Left lung (tissue), 10 donors: ENCODE results near the gene CCDC197. TPM values are rescaled to one million over a fixed set of nuclear protein-coding genes. Genes with fewer than 3 reads are reported as not detected.
A peak's percentile ranks its signal among the peaks of the same experiment; 100 is the strongest.

Source experiments
- ATAC-seq: fragments of 200-7000 bp; cut with Tn5 transposase; one replicate; pipeline ENCODE4 v1.9.1; 2020; ENCODE audit warnings: moderate library complexity
- DNase-seq, 4 donors: peaks; one replicate each; pipeline ENCODE4 v3.0.0-alpha.2; 2013 to 2020
- H3K27ac ChIP-seq, 2 donors: fragments of 200-600 bp; sonication (generic) in 1 of 2; one replicate each; pipeline versions ENCODE4 v1.5.0 to v1.8.0; 2020 to 2021
- H3K27me3 ChIP-seq, 2 donors: fragments of 200-600 bp; sonication (generic) in 1 of 2; one replicate each; pipeline versions ENCODE4 v1.5.0 to v1.8.0; 2020 to 2021
- H3K36me3 ChIP-seq, 2 donors: fragments of 200-600 bp; sonication (generic) in 1 of 2; one replicate each; pipeline versions ENCODE4 v1.5.0 to v1.8.0; 2020 to 2021
- H3K4me1 ChIP-seq, 2 donors: fragments of 200-600 bp; one replicate each; pipeline ENCODE4 v1.8.0; 2021
- H3K4me3 ChIP-seq, 2 donors: fragments of 200-600 bp; sonication (generic) in 1 of 2; one replicate each; pipeline versions ENCODE4 v1.5.0 to v1.8.0; 2020 to 2021; ENCODE audit warnings: mild to moderate bottlenecking in 1 of 2
- H3K9me3 ChIP-seq, 2 donors: fragments of 200-600 bp; sonication (generic) in 1 of 2; one replicate each; pipeline versions ENCODE4 v1.5.0 to v1.8.0; 2020 to 2021
- CTCF ChIP-seq, 2 donors: fragments of 200-600 bp; sonication (generic) in 1 of 2; IDR thresholded peaks; one replicate each; pipeline versions ENCODE4 v1.5.0 to v1.8.0; 2021; ENCODE audit warnings: antibody characterized with exemption in 2 of 2
- intact Hi-C, 2 donors: fragments of 100-400 bp; cut with DNase I; formaldehyde crosslinking; loops; one replicate each; pipeline versions ENCODE4 v1.11.2 to v1.14.2; 2022
- polyA plus RNA-seq, 6 donors: library from polyadenylated mRNA; unstranded; fragments of 120-200 nt; gene quantifications; one replicate each; pipeline ENCODE4 v1.2.1, GENCODE V29; 2013; ENCODE audit not compliant: insufficient read length in 6 of 6
- total RNA-seq, 2 donors: library from RNA; stranded (reverse); fragmentation: NEBNext Ultra II Directional; extraction: Animal tissue kit (Norgen Biotek cat#: 25700); gene quantifications; one replicate each; pipeline ENCODE4 v1.2.1, GENCODE V29; 2021
- donor health status: DM: no; HTN: yes; CAD: no.
- donor health status: DM: no; HTN: no; CAD: no.

Gene CCDC197
- total and polyA plus RNA-seq, 8 donors = not detected

DNA sequence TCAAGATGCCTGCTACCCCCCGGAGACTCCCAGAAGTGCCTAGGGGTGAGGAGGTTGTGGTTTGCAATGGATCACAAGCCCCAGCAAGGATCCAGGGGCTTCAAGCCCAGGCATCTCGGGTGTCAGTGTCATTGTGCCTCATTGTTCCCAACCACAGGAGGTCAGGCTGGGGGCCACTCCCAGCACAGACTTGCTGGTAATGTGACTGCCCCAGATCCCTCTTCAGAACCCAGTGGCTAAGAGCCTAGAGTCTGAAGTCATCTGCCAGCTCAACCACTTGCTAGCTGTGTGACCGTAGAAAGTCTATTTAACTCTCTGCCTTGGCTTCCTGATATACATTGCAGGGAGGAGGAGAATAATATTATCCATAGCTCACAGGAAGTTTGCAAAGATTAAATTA is 13.0 kb upstream of the CCDC197 start:
- peaks cover 0 to 9% of the 10 kb centered on the region in 2 donors for H3K27me3 ChIP-seq
- H3K4me1 ChIP-seq = no peaks in the 10 kb centered on the region
- no peak overlapping the region for H3K4me3 ChIP-seq
- ATAC-seq (no peak), DNase-seq (no peak)
- H3K27ac ChIP-seq = no peak overlapping the region
- intact Hi-C loops = no loop called here
- no peaks in the 10 kb centered on the region for H3K36me3 ChIP-seq
- TF ChIP-seq CTCF (IDR thresholded peaks at IDR 0.05) = no peak
- no peaks in the 10 kb centered on the region for H3K9me3 ChIP-seq

DNA sequence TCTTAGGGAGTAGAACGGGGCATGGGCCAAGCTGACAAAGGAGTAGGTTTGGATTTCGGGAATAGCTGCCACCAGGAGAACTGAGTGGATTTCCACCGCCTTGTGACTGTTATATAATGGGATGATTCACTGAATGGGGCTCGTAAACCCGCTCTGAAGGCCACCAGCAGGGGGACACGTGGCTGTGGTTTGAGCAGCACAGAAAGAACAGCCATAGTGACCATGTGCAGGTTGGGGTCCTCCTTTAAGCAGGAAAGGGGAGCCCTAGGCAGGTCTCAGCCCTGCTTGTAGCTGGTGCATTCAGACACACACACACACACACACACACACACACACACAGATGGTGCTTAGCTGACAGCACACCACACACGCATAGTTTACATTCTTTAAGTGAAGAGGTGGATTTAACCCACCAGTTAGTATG is 12.1 kb upstream of the CCDC197 start:
- DNase-seq (no peak), ATAC-seq (peak; percentile 32)
- no peaks in the 10 kb centered on the region for H3K9me3 ChIP-seq
- peaks cover 0 to 9% of the 10 kb centered on the region in 2 donors for H3K27me3 ChIP-seq
- no peaks in the 10 kb centered on the region for H3K4me1 ChIP-seq
- no peak overlapping the region for H3K4me3 ChIP-seq
- H3K36me3 ChIP-seq = no peaks in the 10 kb centered on the region
- intact Hi-C loops = no loop called here
- no peak overlapping the region for H3K27ac ChIP-seq
- TF ChIP-seq CTCF (IDR thresholded peaks at IDR 0.05) = peak in 1 of 2 donors; percentile 12

DNA sequence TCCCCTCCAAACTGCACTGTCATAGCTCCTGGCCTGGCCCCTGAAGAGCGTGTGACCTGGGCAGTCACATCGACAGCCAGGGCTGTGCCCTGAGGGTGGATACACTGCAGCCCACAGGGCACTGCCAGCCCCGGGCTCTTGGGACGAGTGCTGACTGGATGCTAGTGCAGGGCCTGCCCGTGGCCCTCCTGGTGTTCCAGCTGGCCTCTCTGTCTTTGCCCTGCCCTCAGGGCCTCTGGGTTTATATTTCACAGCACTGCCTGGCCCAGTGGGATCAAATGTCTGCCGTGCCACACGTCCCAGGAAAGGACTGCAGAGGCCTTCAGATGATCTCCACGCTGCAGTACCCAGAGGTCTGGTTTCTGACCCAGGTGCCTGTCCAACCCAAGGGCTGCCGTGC is 10.1 kb upstream of the CCDC197 start:
- no peaks in the 10 kb centered on the region for H3K9me3 ChIP-seq
- DNase-seq = peak in 1 of 4 donors; percentile 72
- ATAC-seq = no peak

GRCh38 chr14:93987376-93987775 is 9.7 kb upstream of the CCDC197 start:
- peak; percentile 41 for ATAC-seq
- Histone ChIP-seq H3K27me3 (peaks cover 0 to 12% of the 10 kb centered on the region in 2 donors), H3K9me3 (no peaks in the 10 kb centered on the region), H3K27ac (no peak overlapping the region), H3K4me3 (no peak overlapping the region), H3K4me1 (no peaks in the 10 kb centered on the region), H3K36me3 (no peaks in the 10 kb centered on the region)
- intact Hi-C loops = no loop called here
- no peak for DNase-seq
- TF ChIP-seq CTCF (IDR thresholded peaks at IDR 0.05) = no peak

More for the DNA sequence above, 10.1 kb upstream of the CCDC197 start:
- H3K36me3 ChIP-seq = no peaks in the 10 kb centered on the region
- H3K4me1 ChIP-seq = no peaks in the 10 kb centered on the region
- intact Hi-C loops = no loop called here
- no peak overlapping the region for H3K27ac ChIP-seq
- no peak for TF ChIP-seq CTCF (IDR thresholded peaks at IDR 0.05)
- peaks cover 0 to 12% of the 10 kb centered on the region in 2 donors for H3K27me3 ChIP-seq
- no peak overlapping the region for H3K4me3 ChIP-seq

- Histone ChIP-seq H3K36me3 (no peaks in the 10 kb centered on the region), H3K9me3 (no peaks in the 10 kb centered on the region), H3K4me3 (no peak overlapping the region), H3K27ac (no peak overlapping the region), H3K27me3 (peaks cover 0 to 12% of the 10 kb centered on the region in 2 donors), H3K4me1 (no peaks in the 10 kb centered on the region)
- intact Hi-C loops = no loop called here
- no peak for TF ChIP-seq CTCF (IDR thresholded peaks at IDR 0.05)
- ATAC-seq (no peak), DNase-seq (no peak)
These were observed 9.2 kb upstream of the CCDC197 start for GRCh38 chr14:93987815-93988476.
